Endothelial cell of umbilical vein (primary cell): ENCODE data around the gene LAMB2. TPM values are rescaled to one million over a fixed set of nuclear protein-coding genes. Genes with fewer than 3 reads are reported as not detected.

Source experiments
- BruUV-seq: library from RNA; stranded (reverse); fragments of 400-500 nt; replicated peaks from 2 replicates; lab custom pipeline; 2021; lab: Mats Ljungman, UMichigan
- CTCF ChIA-PET: fragments of 300-600, 350-600 bp; sonication (Branson Sonifier 250); formaldehyde crosslinking; loops from one replicate; lab custom pipeline; 2021; ENCODE audit warnings: antibody characterized with exemption, inconsistent platforms; lab: Charles Lee
- POLR2A ChIA-PET: fragments of 300-600, 350-600 bp; sonication (Branson Sonifier 250); formaldehyde crosslinking; loops from one replicate; lab custom pipeline; 2021; ENCODE audit warnings: antibody characterized with exemption, inconsistent platforms; lab: Charles Lee
- DNase-seq: peaks from one replicate; pipeline ENCODE4 v3.0.0-alpha.2; 2011; ENCODE audit warnings: low read depth, low spot score
- FAIRE-seq: peaks from 2 replicates; lab custom pipeline; 2011; peaks lifted over from hg19 to GRCh38; lab: Jason Lieb, UNC
- H2AFZ ChIP-seq: 2 replicates; pipeline ENCODE4 v1.6.0; 2012; ENCODE audit warnings: low read depth, low read length, control low read depth, inconsistent platforms
- H3K27ac ChIP-seq: 2 replicates; pipeline ENCODE4 v1.5.1; 2011; ENCODE audit warnings: low read depth, mild to moderate bottlenecking, control low read depth, low read length, moderate library complexity; ENCODE audit not compliant: insufficient read depth
- H3K27me3 ChIP-seq, 2 experiments: 2 replicates each; pipeline versions ENCODE4 v1.6.0 to v1.6.1; 2011; ENCODE audit warnings: low read length in 2 of 2, mixed read lengths in 1 of 2; ENCODE audit not compliant: control insufficient read depth in 2 of 2, insufficient read depth in 2 of 2
- H3K36me3 ChIP-seq, 2 experiments: 2 replicates in 1 of 2; 3 replicates in 1 of 2; pipeline ENCODE4 v1.5.1; 2011; ENCODE audit warnings: low read length in 2 of 2, mild to moderate bottlenecking in 1 of 2, moderate library complexity in 1 of 2; ENCODE audit not compliant: control insufficient read depth in 2 of 2, insufficient read depth in 2 of 2; ENCODE audit errors: extremely low read depth in 1 of 2
- H3K4me1 ChIP-seq: 3 replicates; pipeline ENCODE4 v1.5.1; 2011; ENCODE audit warnings: mild to moderate bottlenecking, low read length; ENCODE audit not compliant: control insufficient read depth, insufficient read depth; ENCODE audit errors: extremely low read depth
- H3K4me2 ChIP-seq: 2 replicates; pipeline ENCODE4 v1.6.1; 2011; ENCODE audit warnings: low read length, control low read depth, mixed read lengths; ENCODE audit not compliant: insufficient read depth
- H3K4me3 ChIP-seq, 3 experiments: fragments of 200-600 bp in 1 of 3; sonication (generic), shearing (Covaris generic) in 1 of 3; replicated peaks in 1 of 3; 2 replicates each; pipeline ENCODE4 v1.5.1; 2011 to 2016; ENCODE audit warnings: control low read depth in 3 of 3, low read length in 3 of 3, mild to moderate bottlenecking in 2 of 3, inconsistent platforms in 1 of 3, low read depth in 1 of 3, moderate library complexity in 1 of 3; ENCODE audit not compliant: insufficient read depth in 1 of 3
- H3K79me2 ChIP-seq: 2 replicates; pipeline ENCODE4 v1.6.0; 2012; ENCODE audit warnings: low read length, inconsistent platforms; ENCODE audit not compliant: control insufficient read depth, insufficient read depth
- H3K9ac ChIP-seq: replicated peaks from 2 replicates; pipeline ENCODE3; 2011; ENCODE audit warnings: low read length, control low read depth; ENCODE audit not compliant: insufficient read depth; ENCODE audit errors: extremely low read depth
- H3K9me1 ChIP-seq: replicated peaks from 3 replicates; pipeline ENCODE4 v1.6.0; 2011; ENCODE audit warnings: mild to moderate bottlenecking, low read length; ENCODE audit not compliant: control insufficient read depth, insufficient read depth; ENCODE audit errors: extremely low read depth
- H3K9me3 ChIP-seq: replicated peaks from 2 replicates; pipeline ENCODE4 v1.5.1; 2012; ENCODE audit warnings: low read length, inconsistent platforms; ENCODE audit not compliant: control insufficient read depth, insufficient read depth
- H4K20me1 ChIP-seq: replicated peaks from 2 replicates; pipeline ENCODE3; 2011; ENCODE audit warnings: mild to moderate bottlenecking, low read length; ENCODE audit not compliant: control insufficient read depth, insufficient read depth; ENCODE audit errors: extremely low read depth
- CTCF ChIP-seq, 2 donors: IDR thresholded peaks; 1 replicate in 1 of 2; 2 replicates in 1 of 2; pipeline ENCODE4 v1.5.1; 2011; ENCODE audit warnings: low read length in 2 of 2, mild to moderate bottlenecking in 2 of 2, moderate library complexity in 2 of 2, control low read depth in 1 of 2, inconsistent platforms in 1 of 2, low read depth in 1 of 2; ENCODE audit not compliant: insufficient read depth in 1 of 2; ENCODE audit errors: extremely low read depth in 1 of 2
- EZH2 ChIP-seq: IDR thresholded peaks from 2 replicates; pipeline ENCODE4 v1.6.1; 2012; ENCODE audit warnings: borderline replicate concordance, low read depth, mild to moderate bottlenecking, moderate library complexity, low read length, inconsistent platforms; ENCODE audit not compliant: severe bottlenecking
- FOS ChIP-seq: IDR thresholded peaks from 2 replicates; pipeline ENCODE4 v1.6.1; 2011; ENCODE audit warnings: mild to moderate bottlenecking, low read length, moderate library complexity, borderline replicate concordance; ENCODE audit not compliant: insufficient read depth
- GATA2 ChIP-seq: IDR thresholded peaks from 2 replicates; pipeline ENCODE4 v1.7.0; 2011; ENCODE audit warnings: low read depth, mild to moderate bottlenecking, moderate library complexity, mixed read lengths, low read length; ENCODE audit not compliant: insufficient read length, insufficient read depth
- JUN ChIP-seq: IDR thresholded peaks from 2 replicates; pipeline ENCODE4 v1.6.1; 2011; ENCODE audit warnings: borderline replicate concordance, low read depth; ENCODE audit not compliant: insufficient read length, insufficient read depth
- MAX ChIP-seq: IDR thresholded peaks from 2 replicates; pipeline ENCODE4 v1.6.1; 2011; ENCODE audit not compliant: insufficient read depth, insufficient read length
- MYC ChIP-seq: IDR thresholded peaks from one replicate; pipeline ENCODE4 v1.6.1; 2011; ENCODE audit warnings: mild to moderate bottlenecking, low read depth, low read length
- POLR2A ChIP-seq: IDR thresholded peaks from 2 replicates; pipeline ENCODE4 v1.6.1; 2012; ENCODE audit warnings: low read depth, mild to moderate bottlenecking, control low read depth, low read length
- POLR2AphosphoS5 ChIP-seq: IDR thresholded peaks from 2 replicates; pipeline ENCODE4 v1.6.1; 2012; ENCODE audit warnings: low read depth, mild to moderate bottlenecking, control low read depth, low read length, moderate library complexity; ENCODE audit not compliant: insufficient read depth
- dilution Hi-C: fragments of 300-500 bp; cut with MboI; formaldehyde crosslinking; loops from one replicate; pipeline ENCODE4 v1.15.0; 2019; ENCODE audit warnings: low sequenced_read_pairs; ENCODE audit not compliant: extremely low pct_ligation_motif_present
- intact Hi-C: fragments of 100-400 bp; cut with micrococcal nuclease; formaldehyde crosslinking; loops from one replicate; pipeline ENCODE4 v1.10.0; 2022
- polyA plus RNA-seq, 4 experiments: library from polyadenylated mRNA; depleted of rRNA in 3 of 4; stranded (reverse) in 3 of 4; unstranded in 1 of 4; fragments of >200 nt; gene quantifications; 2 replicates each; pipeline versions ENCODE4 v1.2.1 to v1.2.3, GENCODE V29; 2011 to 2012; ENCODE audit warnings: missing spikeins in 1 of 4
- total RNA-seq: library from RNA; stranded (reverse); gene quantifications from 2 replicates; pipeline ENCODE4 v1.2.3, GENCODE V29; 2021

Gene LAMB2
- total and polyA plus RNA-seq, 2 donors (not counting 3 experiments of a cell fraction or from before 2014, with no cell fraction given), result 423 to 764 TPM

DNA sequence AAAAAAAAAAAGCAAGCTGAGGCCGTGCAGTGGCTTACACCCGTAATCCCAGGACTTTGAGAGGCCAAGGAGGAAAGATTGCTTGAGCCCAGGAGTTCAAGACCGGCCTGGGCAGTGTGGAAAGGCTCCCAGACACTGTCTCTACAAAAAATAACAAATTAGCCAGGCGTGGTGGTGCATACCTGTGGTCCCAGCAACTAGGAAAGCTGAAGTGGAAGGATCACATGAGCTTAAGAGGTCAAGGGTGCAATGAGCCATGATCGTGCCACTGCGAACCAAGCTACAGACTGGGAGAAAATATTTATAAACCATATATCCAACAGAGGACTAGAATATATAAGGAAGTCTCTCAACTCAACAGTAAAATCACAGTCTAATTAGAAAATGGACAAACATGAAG is 48.5 kb upstream of the LAMB2 start:
- no peaks in the 10 kb centered on the region for H3K9me3 ChIP-seq
- dilution Hi-C loops (no loop called here), intact Hi-C loops (no loop called here)
- no peaks in the 10 kb centered on the region for H3K27me3 ChIP-seq
- peaks cover 0 to 2% of the 10 kb centered on the region in 2 experiments for H3K36me3 ChIP-seq
- no peak overlapping the region for H3K4me3 ChIP-seq
- BruUV-seq, result no TSS peak
- POLR2A ChIA-PET, result no interaction called here
- H3K9ac ChIP-seq, result no peak overlapping the region
- TF ChIP-seq MAX (no peak), MYC (no peak)
- no peak overlapping the region for H3K4me2 ChIP-seq
- no peaks in the 10 kb centered on the region for H4K20me1 ChIP-seq
- H3K27ac ChIP-seq, result no peak overlapping the region
- H3K79me2 ChIP-seq, result no peaks in the 10 kb centered on the region
- DNase-seq (no peak), FAIRE-seq (no peak)
- no peaks in the 10 kb centered on the region for H3K9me1 ChIP-seq
- CTCF ChIA-PET, result interaction anchor here (1.9 to 2.4 kb wide), 2 partner anchors 10 to 12 kb away, joined by 5 to 7 read pairs; partner anchors contain the start of gene KLHDC8B
- H2AFZ ChIP-seq, result no peak overlapping the region
- no peaks in the 10 kb centered on the region for H3K4me1 ChIP-seq

DNA sequence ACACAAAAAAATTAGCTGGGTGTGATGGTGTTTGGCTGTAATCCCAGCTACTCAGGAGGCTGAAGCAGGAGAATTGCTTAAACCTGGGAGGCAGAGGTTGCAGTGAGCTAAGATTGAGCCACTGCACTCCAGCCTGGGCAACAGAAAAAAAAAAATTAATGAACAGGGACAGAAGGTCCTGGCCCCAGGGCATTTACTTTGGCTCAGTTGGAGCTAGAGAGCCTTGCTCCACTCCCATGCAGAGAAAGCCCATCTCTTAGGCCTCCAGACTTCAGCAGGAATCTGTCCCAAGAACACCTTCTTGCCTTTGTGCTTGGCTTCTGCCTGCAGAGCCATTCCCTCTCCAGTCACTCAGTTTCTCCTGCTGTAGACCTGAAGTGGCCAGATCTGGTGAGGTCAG is 47.3 kb upstream of the LAMB2 start:
- Histone ChIP-seq H3K27me3 (no peaks in the 10 kb centered on the region), H3K79me2 (no peaks in the 10 kb centered on the region), H2AFZ (no peak overlapping the region), H3K27ac (no peak overlapping the region), H3K9ac (no peak overlapping the region), H4K20me1 (no peaks in the 10 kb centered on the region), H3K9me3 (no peaks in the 10 kb centered on the region), H3K36me3 (peaks cover 0 to 13% of the 10 kb centered on the region in 2 experiments), H3K9me1 (no peaks in the 10 kb centered on the region), H3K4me3 (no peak overlapping the region), H3K4me2 (no peak overlapping the region), H3K4me1 (no peaks in the 10 kb centered on the region)
- intact Hi-C loops, result no loop called here
- dilution Hi-C loops, result no loop called here
- BruUV-seq, result no TSS peak
- DNase-seq (no peak), FAIRE-seq (no peak)
- CTCF ChIA-PET, result interaction anchor here (1.7 to 1.9 kb wide), 2 partner anchors 9 to 269 kb away, joined by 6 to 7 read pairs; partner anchors contain the start of gene KLHDC8B
- TF ChIP-seq JUN (no peak), MYC (no peak), POLR2A (no peak), POLR2AphosphoS5 (no peak), EZH2 (no peak), MAX (no peak), CTCF (IDR thresholded peaks at IDR 0.05; ENCODE audit: extremely low read depth in 1 of 2, insufficient read depth in 1 of 2, low read depth in 1 of 2, low read length in 2 of 2) (no peak), FOS (no peak), GATA2 (no peak)
- POLR2A ChIA-PET, result no interaction called here
